ENCODE measurements around the gene APLNR. TPM values are rescaled to one million over a fixed set of nuclear protein-coding genes. Genes with fewer than 3 reads are reported as not detected.

APLNR gene
- total and polyA plus RNA-seq, 2 of the 4 experiments (the other 2 are of a cell fraction): not detected

GRCh38 chr11:57199330-57199729 lies 37.7 kb downstream of the APLNR start:
- H3K14ac ChIP-seq (replicated peaks; ENCODE audit: low read depth, low read length): no peak overlapping the region
- H3K9me1 ChIP-seq (ENCODE audit: insufficient read depth, low read length): peaks cover 3% of the 10 kb centered on the region; the same call in 1 of the 2 replicates
- H3K4me2 ChIP-seq (ENCODE audit: low read depth, low read length): no peak overlapping the region
- H3K18ac ChIP-seq (ENCODE audit: low read depth, low read length): no peak overlapping the region
- no peak overlapping the region for H4K91ac ChIP-seq (ENCODE audit: insufficient read depth, low read depth, low read length)
- no peak overlapping the region for H3K56ac ChIP-seq (ENCODE audit: extremely low read depth, insufficient read depth, low read length)
- H3K27ac ChIP-seq (ENCODE audit: insufficient read depth, low read length): no peak overlapping the region
- WGBS, 2 experiments (ENCODE audit: extremely low coverage in 2 of 2, insufficient read length in 1 of 2): 81% methylated on average over 8 of the region's 11 CpGs; no CpG with 5 or more reads in 1 of the 2 experiments
- TF ChIP-seq CEBPB (IDR thresholded peaks at IDR 0.05; ENCODE audit: low read depth, low read length) (no peak), MAFK (IDR thresholded peaks at IDR 0.05; ENCODE audit: low read depth, low read length) (no peak), FOS (IDR thresholded peaks at IDR 0.05; ENCODE audit: low read depth, low read length) (no peak), RCOR1 (IDR thresholded peaks at IDR 0.05; ENCODE audit: insufficient replicate concordance, low read length) (no peak), BHLHE40 (IDR thresholded peaks at IDR 0.05; ENCODE audit: low read depth, low read length) (no peak), NFE2L2 (IDR thresholded peaks at IDR 0.05; ENCODE audit: low read depth, low read length) (no peak), RAD21 (IDR thresholded peaks at IDR 0.05; ENCODE audit: low read length) (no peak), MXI1 (IDR thresholded peaks at IDR 0.05; ENCODE audit: borderline replicate concordance, low read depth, low read length) (no peak), CTCF (conservative IDR thresholded peaks at IDR 0.05; ENCODE audit: low read depth, low read length) (no peak), SMC3 (IDR thresholded peaks at IDR 0.05; ENCODE audit: low read depth, low read length) (no peak), RFX5 (IDR thresholded peaks at IDR 0.05; ENCODE audit: low read depth, low read length) (no peak), POLR2A (IDR thresholded peaks at IDR 0.05; ENCODE audit: low read depth, low read length) (no peak)
- no peak overlapping the region for H2BK15ac ChIP-seq (ENCODE audit: low read depth, low read length)
- POLR2A ChIA-PET (ENCODE audit: unreplicated experiment): no interaction called here
- H2BK120ac ChIP-seq (ENCODE audit: low read depth, low read length): no peak overlapping the region
- H2AFZ ChIP-seq (replicated peaks; ENCODE audit: low read length, poor library complexity): no peak overlapping the region
- no peak overlapping the region for H4K8ac ChIP-seq (ENCODE audit: low read depth in 2 of 2, low read length in 2 of 2)
- DNase-seq: no peak
- no peak overlapping the region for H3K9ac ChIP-seq (ENCODE audit: low read depth, low read length)
- dilution Hi-C loops (cut with HindIII; ENCODE audit: low sequenced_read_pairs, unreplicated experiment): no loop called here
- H3K4me3 ChIP-seq (ENCODE audit: insufficient read depth, low read depth, low read length): no peak overlapping the region
- H2BK20ac ChIP-seq (ENCODE audit: low read depth, low read length): no peak overlapping the region
- no TSS peak for BruUV-seq (replicated peaks)
- no peaks in the 10 kb centered on the region for H3K9me3 ChIP-seq (ENCODE audit: control insufficient read depth, insufficient read depth, low read length)
- no peak for ATAC-seq (ENCODE audit: low read depth)
- no peaks in the 10 kb centered on the region for H4K20me1 ChIP-seq (ENCODE audit: insufficient read depth, low read length)
- in situ Hi-C loops (cut with MboI; ENCODE audit: low sequenced_read_pairs): no loop called here
- no peaks in the 10 kb centered on the region for H3K79me1 ChIP-seq (ENCODE audit: low read depth in 1 of 2, low read length in 2 of 2)
- no peak overlapping the region for H3K4ac ChIP-seq (ENCODE audit: low read depth, low read length)
- no peak overlapping the region for H3K23ac ChIP-seq (ENCODE audit: low read depth, low read length)
- H2AK9ac ChIP-seq (replicated peaks; ENCODE audit: low read depth, low read length, poor library complexity): no peak overlapping the region
- H2AK5ac ChIP-seq (ENCODE audit: low read depth, low read length): no peak overlapping the region
- H3K36me3 ChIP-seq (ENCODE audit: control insufficient read depth, insufficient read depth, low read length): no peaks in the 10 kb centered on the region
- H4K5ac ChIP-seq (ENCODE audit: low read depth, low read length): no peak overlapping the region
- CTCF ChIA-PET: no interaction called here
- H3K4me1 ChIP-seq (ENCODE audit: control insufficient read depth, insufficient read depth, low read length): no peaks in the 10 kb centered on the region; the same call in 1 of the 2 replicates
- peaks cover 31% of the 10 kb centered on the region for H3K27me3 ChIP-seq (ENCODE audit: control insufficient read depth, insufficient read depth, low read length)
- H2BK5ac ChIP-seq (ENCODE audit: low read depth, low read length, poor library complexity, severe bottlenecking): no peak overlapping the region
- intact Hi-C loops (cut with micrococcal nuclease): no loop called here

Data from IMR-90 (cell line).